ENCODE measurements around the gene COL4A5.

DNA sequence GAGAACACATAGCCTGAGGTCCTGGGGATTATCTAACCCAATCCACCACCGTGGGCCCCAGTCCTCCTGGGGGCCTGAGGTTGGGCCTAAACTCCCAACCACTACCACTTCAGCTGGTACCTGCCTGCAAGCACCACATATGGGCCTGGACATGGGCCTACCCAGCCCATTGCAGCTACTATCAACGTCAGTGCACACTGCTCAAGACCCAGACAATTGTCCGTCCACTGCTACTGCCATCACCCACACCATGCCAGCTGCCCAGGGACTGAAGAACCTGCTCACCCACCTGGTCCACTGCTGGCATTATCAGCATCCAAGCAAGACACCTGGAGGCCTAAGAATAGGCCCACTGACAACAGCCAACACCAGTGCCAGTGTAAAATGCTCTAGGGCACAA is 88.1 kb downstream of the COL4A5 start:
- TF ChIP-seq CTCF (IDR thresholded peaks at IDR 0.05; ENCODE audit: insufficient read depth, low read length) (no peak), POLR2AphosphoS5 (IDR thresholded peaks at IDR 0.05; ENCODE audit: low read depth) (no peak), GABPA (IDR thresholded peaks at IDR 0.05; ENCODE audit: low read depth) (no peak), REST (IDR thresholded peaks at IDR 0.05; ENCODE audit: insufficient replicate concordance, low read depth) (no peak), SPI1 (IDR thresholded peaks at IDR 0.05; ENCODE audit: borderline replicate concordance, low read depth) (no peak)
